GM18526 (cell line): ENCODE data around the gene CCDC179.

Experiments
- POLR2A ChIP-seq: IDR thresholded peaks from 3 replicates; pipeline ENCODE4 v1.6.1; 2011; ENCODE audit not compliant: insufficient read length; ENCODE audit errors: extremely low read depth

CCDC179 gene

GRCh38 chr11:22829231-22830081 lies 30.8 kb downstream of the CCDC179 start, which contains the start of gene SVIP:
Gene SVIP, minus strand, starts transcription at chr11:22829801. Its CDS starts 53 bp downstream, at chr11:22829748.
- TF ChIP-seq POLR2A: peak; percentile 71

GRCh38 chr11:22828373-22828772 lies 31.9 kb downstream of the CCDC179 start:
- no peak for TF ChIP-seq POLR2A

- TF ChIP-seq POLR2A: no peak
These were observed 38.1 kb downstream of the CCDC179 start for GRCh38 chr11:22822203-22822602.

- TF ChIP-seq POLR2A: no peak
These were observed 50.4 kb downstream of the CCDC179 start for GRCh38 chr11:22809893-22810292.

GRCh38 chr11:22808571-22809197 lies 51.6 kb downstream of the CCDC179 start:
- no peak for TF ChIP-seq POLR2A

GRCh38 chr11:22807855-22808570 lies 52.3 kb downstream of the CCDC179 start:
- TF ChIP-seq POLR2A: no peak

- no peak for TF ChIP-seq POLR2A
These were observed 52.9 kb downstream of the CCDC179 start for GRCh38 chr11:22807391-22807790.

GRCh38 chr11:22802861-22803260 lies 57.4 kb downstream of the CCDC179 start:
- no peak for TF ChIP-seq POLR2A

GRCh38 chr11:22800482-22800881 lies 59.8 kb downstream of the CCDC179 start:
- no peak for TF ChIP-seq POLR2A

- TF ChIP-seq POLR2A: no peak
These were observed 61.4 kb downstream of the CCDC179 start for GRCh38 chr11:22798901-22799300.

- TF ChIP-seq POLR2A: no peak
These were observed 63.2 kb downstream of the CCDC179 start for GRCh38 chr11:22797047-22797446.
